ENCODE data around the gene HS3ST5.

The HS3ST5 gene

DNA sequence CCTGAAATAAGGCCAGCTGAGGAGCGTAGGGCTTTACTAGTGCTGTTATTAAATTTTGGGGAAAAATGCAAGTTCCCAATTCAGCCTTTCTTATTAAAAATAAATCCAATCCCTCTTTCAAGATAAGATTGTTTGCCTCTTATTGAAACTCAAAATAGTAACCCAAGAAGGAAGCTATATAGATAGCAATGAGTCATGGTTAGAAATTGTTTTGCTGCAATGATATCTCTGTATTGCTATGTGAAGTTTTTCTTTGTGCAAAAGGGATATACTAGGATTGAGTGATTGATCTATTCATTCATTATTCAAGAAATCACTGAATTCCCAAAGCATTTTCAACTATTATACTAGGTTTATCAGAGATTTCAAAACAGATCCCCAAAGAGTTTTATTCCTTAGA, 278.9 kb downstream of the HS3ST5 start:
- Histone ChIP-seq H3K4me3 (ENCODE audit: insufficient read depth, low read length, poor library complexity, severe bottlenecking) (no peak overlapping the region), H3K4me2 (ENCODE audit: low read depth, low read length, poor library complexity, severe bottlenecking) (no peak overlapping the region), H3K36me3 (ENCODE audit: low read length) (no peaks in the 10 kb centered on the region), H4K20me1 (ENCODE audit: low read depth, low read length) (no peaks in the 10 kb centered on the region), H3K9me3 (ENCODE audit: insufficient read depth, low read length) (no peaks in the 10 kb centered on the region), H3K27ac (ENCODE audit: low read depth, low read length) (no peak overlapping the region), H2AFZ (ENCODE audit: low read depth, low read length, severe bottlenecking) (no peak overlapping the region), H3K79me2 (ENCODE audit: insufficient read depth, low read length) (no peaks in the 10 kb centered on the region), H3K9me2 (replicated peaks; ENCODE audit: insufficient read depth, low read length) (no peaks in the 10 kb centered on the region), H3F3A (ENCODE audit: insufficient read depth) (no peaks in the 10 kb centered on the region), H3K27me3 (ENCODE audit: low read length) (no peaks in the 10 kb centered on the region), H3K9ac (ENCODE audit: low read length) (no peak overlapping the region)
- no peak for TF ChIP-seq EZH2phosphoT487 (conservative IDR thresholded peaks at IDR 0.05; ENCODE audit: low read length)
- TF ChIP-seq, protein P1, sequence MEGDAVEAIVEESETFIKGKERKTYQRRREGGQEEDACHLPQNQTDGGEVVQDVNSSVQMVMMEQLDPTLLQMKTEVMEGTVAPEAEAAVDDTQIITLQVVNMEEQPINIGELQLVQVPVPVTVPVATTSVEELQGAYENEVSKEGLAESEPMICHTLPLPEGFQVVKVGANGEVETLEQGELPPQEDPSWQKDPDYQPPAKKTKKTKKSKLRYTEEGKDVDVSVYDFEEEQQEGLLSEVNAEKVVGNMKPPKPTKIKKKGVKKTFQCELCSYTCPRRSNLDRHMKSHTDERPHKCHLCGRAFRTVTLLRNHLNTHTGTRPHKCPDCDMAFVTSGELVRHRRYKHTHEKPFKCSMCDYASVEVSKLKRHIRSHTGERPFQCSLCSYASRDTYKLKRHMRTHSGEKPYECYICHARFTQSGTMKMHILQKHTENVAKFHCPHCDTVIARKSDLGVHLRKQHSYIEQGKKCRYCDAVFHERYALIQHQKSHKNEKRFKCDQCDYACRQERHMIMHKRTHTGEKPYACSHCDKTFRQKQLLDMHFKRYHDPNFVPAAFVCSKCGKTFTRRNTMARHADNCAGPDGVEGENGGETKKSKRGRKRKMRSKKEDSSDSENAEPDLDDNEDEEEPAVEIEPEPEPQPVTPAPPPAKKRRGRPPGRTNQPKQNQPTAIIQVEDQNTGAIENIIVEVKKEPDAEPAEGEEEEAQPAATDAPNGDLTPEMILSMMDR (IDR thresholded peaks at IDR 0.05; ENCODE audit: insufficient read depth, low read length, poor library complexity, severe bottlenecking) = no peak

DNA sequence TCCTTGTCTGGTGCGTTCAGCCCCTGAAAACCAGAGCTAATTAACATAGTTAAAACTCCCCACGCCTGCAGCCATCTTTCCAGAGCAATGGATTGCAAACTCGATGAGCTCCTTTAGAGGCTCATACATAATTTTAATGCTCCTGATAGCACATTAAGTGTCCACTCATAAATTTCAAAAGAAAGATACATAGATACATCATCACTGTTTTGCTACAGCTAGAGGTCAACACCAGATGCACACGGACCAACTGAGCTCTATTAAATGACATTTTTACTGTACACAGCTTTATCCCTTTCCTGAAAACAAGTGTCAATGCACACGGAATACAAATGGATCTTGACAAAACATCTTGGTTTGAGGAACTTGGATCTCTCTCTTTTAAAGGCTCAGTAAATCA, 280.6 kb downstream of the HS3ST5 start:
- no peak overlapping the region for H3K4me2 ChIP-seq (ENCODE audit: low read depth, low read length, poor library complexity, severe bottlenecking)
- no peak overlapping the region for H2AFZ ChIP-seq (ENCODE audit: low read depth, low read length, severe bottlenecking)
- H3K9ac ChIP-seq (ENCODE audit: low read length) = no peak overlapping the region
- no peak for TF ChIP-seq EZH2phosphoT487 (conservative IDR thresholded peaks at IDR 0.05; ENCODE audit: low read length)
- TF ChIP-seq, protein P1 (IDR thresholded peaks at IDR 0.05; ENCODE audit: insufficient read depth, low read length, poor library complexity, severe bottlenecking) = no peak
- no peaks in the 10 kb centered on the region for H4K20me1 ChIP-seq (ENCODE audit: low read depth, low read length)
- H3K27ac ChIP-seq (ENCODE audit: low read depth, low read length) = no peak overlapping the region
- no peak overlapping the region for H3K4me3 ChIP-seq (ENCODE audit: insufficient read depth, low read length, poor library complexity, severe bottlenecking)
- H3K79me2 ChIP-seq (ENCODE audit: insufficient read depth, low read length) = no peaks in the 10 kb centered on the region
- no peaks in the 10 kb centered on the region for H3K9me2 ChIP-seq (replicated peaks; ENCODE audit: insufficient read depth, low read length)
- no peaks in the 10 kb centered on the region for H3K27me3 ChIP-seq (ENCODE audit: low read length)
- no peaks in the 10 kb centered on the region for H3K9me3 ChIP-seq (ENCODE audit: insufficient read depth, low read length)
- H3F3A ChIP-seq (ENCODE audit: insufficient read depth) = no peaks in the 10 kb centered on the region
- H3K36me3 ChIP-seq (ENCODE audit: low read length) = no peaks in the 10 kb centered on the region

DNA sequence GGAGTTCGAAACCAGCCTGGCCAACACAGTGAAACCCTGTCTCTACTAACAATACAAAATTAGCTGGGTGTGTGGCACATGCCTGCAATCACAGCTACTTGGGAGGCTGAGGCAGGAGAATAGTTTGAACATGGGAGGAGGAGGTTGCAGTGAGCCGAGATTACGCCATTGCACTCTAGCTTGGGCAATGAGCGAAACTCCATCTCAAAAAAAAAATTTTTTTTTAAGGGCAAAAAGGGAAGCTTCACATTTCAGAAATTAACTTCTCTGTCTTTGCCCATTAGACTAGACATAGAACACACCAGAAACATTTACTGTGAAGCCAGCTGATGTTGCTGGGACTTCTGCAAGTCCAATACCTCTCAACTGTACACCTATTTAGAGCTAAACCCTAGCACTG, 281.1 kb downstream of the HS3ST5 start:
- no peaks in the 10 kb centered on the region for H3K27me3 ChIP-seq (ENCODE audit: low read length)
- no peaks in the 10 kb centered on the region for H3F3A ChIP-seq (ENCODE audit: insufficient read depth)
- H3K79me2 ChIP-seq (ENCODE audit: insufficient read depth, low read length) = no peaks in the 10 kb centered on the region
- H3K9ac ChIP-seq (ENCODE audit: low read length) = no peak overlapping the region
- no peaks in the 10 kb centered on the region for H4K20me1 ChIP-seq (ENCODE audit: low read depth, low read length)
- TF ChIP-seq, protein P1 (IDR thresholded peaks at IDR 0.05; ENCODE audit: insufficient read depth, low read length, poor library complexity, severe bottlenecking) = no peak
- no peak for TF ChIP-seq EZH2phosphoT487 (conservative IDR thresholded peaks at IDR 0.05; ENCODE audit: low read length)
- H3K4me2 ChIP-seq (ENCODE audit: low read depth, low read length, poor library complexity, severe bottlenecking) = no peak overlapping the region
- H3K36me3 ChIP-seq (ENCODE audit: low read length) = no peaks in the 10 kb centered on the region
- no peak overlapping the region for H3K4me3 ChIP-seq (ENCODE audit: insufficient read depth, low read length, poor library complexity, severe bottlenecking)
- no peaks in the 10 kb centered on the region for H3K9me2 ChIP-seq (replicated peaks; ENCODE audit: insufficient read depth, low read length)
- H3K9me3 ChIP-seq (ENCODE audit: insufficient read depth, low read length) = no peaks in the 10 kb centered on the region
- H3K27ac ChIP-seq (ENCODE audit: low read depth, low read length) = no peak overlapping the region
- no peak overlapping the region for H2AFZ ChIP-seq (ENCODE audit: low read depth, low read length, severe bottlenecking)

Data from SU-DHL-6 (cell line).